ENCODE data around the gene GZMB. TPM values are rescaled to one million over a fixed set of nuclear protein-coding genes. Genes with fewer than 3 reads are reported as not detected.
A peak's percentile ranks its signal among the peaks of the same experiment; 100 is the strongest.

GZMB gene
- total and polyA plus RNA-seq, 4 donors: 2.2 to 15.7 (median 5.6) TPM

- no peaks in the 10 kb centered on the region for H3K36me3 ChIP-seq (ENCODE audit: control insufficient read depth in 4 of 4, insufficient read depth in 4 of 4, low read length in 4 of 4)
- no peak overlapping the region for H3K4me3 ChIP-seq
- H3K9me3 ChIP-seq (ENCODE audit: control insufficient read depth in 4 of 4, insufficient read depth in 3 of 4, low read length in 3 of 4): peaks cover 0 to 2% (median 0%) of the 10 kb centered on the region in 4 donors
- no peak overlapping the region for H3K27ac ChIP-seq (ENCODE audit: low read depth in 1 of 2, low read length in 1 of 2)
- WGBS, 2 donors: 48 to 50% methylated on average over 12 of the region's 12 CpGs
- ATAC-seq (ENCODE audit: insufficient read depth, low FRiP score): peak; percentile 21
- no peaks in the 10 kb centered on the region for H3K27me3 ChIP-seq (ENCODE audit: control insufficient read depth in 3 of 3, insufficient read depth in 3 of 3, low read length in 2 of 3)
- no peak for TF ChIP-seq CTCF (IDR thresholded peaks at IDR 0.05; ENCODE audit: control extremely low read depth, extremely low read depth)
- DNase-seq: no peak
- peaks cover 0 to 2% (median 0%) of the 10 kb centered on the region in 5 donors for H3K4me1 ChIP-seq (ENCODE audit: control insufficient read depth in 5 of 5, insufficient read depth in 5 of 5, low read length in 5 of 5)
- no peak overlapping the region for H3K9ac ChIP-seq (ENCODE audit: insufficient read depth in 1 of 2, low read length in 2 of 2)
Measured at GRCh38 chr14:24679248-24679961, 45.4 kb upstream of the GZMB start.

- 1% methylated on average over 11 of the region's 11 CpGs for WGBS, 2 donors
- no peak overlapping the region for H3K4me3 ChIP-seq
- peak; percentile 95 for ATAC-seq (ENCODE audit: insufficient read depth, low FRiP score)
- peaks cover 0 to 2% (median 0%) of the 10 kb centered on the region in 5 donors for H3K4me1 ChIP-seq (ENCODE audit: control insufficient read depth in 5 of 5, insufficient read depth in 5 of 5, low read length in 5 of 5)
- no peak overlapping the region for H3K27ac ChIP-seq (ENCODE audit: low read depth in 1 of 2, low read length in 1 of 2)
- DNase-seq: peak; percentile 85 to 94 (median 91)
- peaks cover 0 to 2% (median 0%) of the 10 kb centered on the region in 4 donors for H3K9me3 ChIP-seq (ENCODE audit: control insufficient read depth in 4 of 4, insufficient read depth in 3 of 4, low read length in 3 of 4)
- H3K9ac ChIP-seq (ENCODE audit: insufficient read depth in 1 of 2, low read length in 2 of 2): peak overlapping the region in 1 of 2 donors; percentile 68
- peak; percentile 97 for TF ChIP-seq CTCF (IDR thresholded peaks at IDR 0.05; ENCODE audit: control extremely low read depth, extremely low read depth)
- H3K36me3 ChIP-seq (ENCODE audit: control insufficient read depth in 4 of 4, insufficient read depth in 4 of 4, low read length in 4 of 4): no peaks in the 10 kb centered on the region
- H3K27me3 ChIP-seq (ENCODE audit: control insufficient read depth in 3 of 3, insufficient read depth in 3 of 3, low read length in 2 of 3): no peaks in the 10 kb centered on the region
Measured at GRCh38 chr14:24678801-24679247, 44.8 kb upstream of the GZMB start.

- Histone ChIP-seq H3K27ac (ENCODE audit: low read depth in 1 of 2, low read length in 1 of 2) (no peak overlapping the region), H3K9me3 (ENCODE audit: control insufficient read depth in 4 of 4, insufficient read depth in 3 of 4, low read length in 3 of 4) (peaks cover 0 to 2% (median 0%) of the 10 kb centered on the region in 4 donors), H3K9ac (ENCODE audit: insufficient read depth in 1 of 2, low read length in 2 of 2) (no peak overlapping the region), H3K36me3 (ENCODE audit: control insufficient read depth in 4 of 4, insufficient read depth in 4 of 4, low read length in 4 of 4) (no peaks in the 10 kb centered on the region), H3K4me3 (no peak overlapping the region), H3K27me3 (ENCODE audit: control insufficient read depth in 3 of 3, insufficient read depth in 3 of 3, low read length in 2 of 3) (no peaks in the 10 kb centered on the region), H3K4me1 (ENCODE audit: control insufficient read depth in 5 of 5, insufficient read depth in 5 of 5, low read length in 5 of 5) (peaks cover 0 to 4% (median 0%) of the 10 kb centered on the region in 5 donors)
- TF ChIP-seq CTCF (IDR thresholded peaks at IDR 0.05; ENCODE audit: control extremely low read depth, extremely low read depth): no peak
- ATAC-seq (ENCODE audit: insufficient read depth, low FRiP score): no peak
- DNase-seq: no peak
- WGBS, 2 donors: 88 to 90% methylated on average over 1 of the region's 1 CpG
Measured at GRCh38 chr14:24677956-24678355, 44.0 kb upstream of the GZMB start.
